IMR-90 (cell line): ENCODE data around the gene FAM110A. TPM values are rescaled to one million over a fixed set of nuclear protein-coding genes. Genes with fewer than 3 reads are reported as not detected.
A peak's percentile ranks its signal among the peaks of the same experiment; 100 is the strongest.

Experiments used
- ATAC-seq: fragments of 200-7000 bp; cut with Tn5 transposase; 2 replicates; pipeline ENCODE4 v1.9.1; 2020; ENCODE audit warnings: low read depth, mild to moderate bottlenecking, moderate library complexity
- BruUV-seq: library from RNA; stranded (reverse); fragments of 400-500 nt; replicated peaks from 2 replicates; lab custom pipeline; 2021; lab: Mats Ljungman, UMichigan
- CTCF ChIA-PET: fragments of 300-600 bp; formaldehyde crosslinking; extraction: SDS; loops from one replicate; lab custom pipeline; 2021; ENCODE audit warnings: antibody characterized with exemption; lab: Yijun Ruan, JAX
- POLR2A ChIA-PET: fragments of 300-600 bp; sonication (Branson Sonifier 250); formaldehyde crosslinking; loops from one replicate; lab custom pipeline; 2022; ENCODE audit warnings: antibody characterized with exemption; ENCODE audit not compliant: unreplicated experiment; lab: Charles Lee
- DNase-seq: peaks from one replicate; pipeline ENCODE4 v3.0.0; 2013
- H2AFZ ChIP-seq: replicated peaks from 2 replicates; pipeline ENCODE3; 2013; ENCODE audit warnings: low read length, mild to moderate bottlenecking; ENCODE audit not compliant: poor library complexity
- H2AK5ac ChIP-seq: 2 replicates; pipeline ENCODE4 v1.6.1; 2013; ENCODE audit warnings: low read depth, low read length, inconsistent platforms
- H2AK9ac ChIP-seq: replicated peaks from 2 replicates; pipeline ENCODE3; 2013; ENCODE audit warnings: mild to moderate bottlenecking, low read depth, low read length, moderate library complexity; ENCODE audit not compliant: poor library complexity
- H2BK120ac ChIP-seq: 2 replicates; pipeline ENCODE4 v1.6.1; 2013; ENCODE audit warnings: low read depth, low read length, inconsistent platforms
- H2BK15ac ChIP-seq: 3 replicates; pipeline ENCODE4 v1.6.1; 2013; ENCODE audit warnings: low read depth, low read length, inconsistent platforms
- H2BK20ac ChIP-seq: 2 replicates; pipeline ENCODE4 v1.6.1; 2013; ENCODE audit warnings: low read depth, mild to moderate bottlenecking, inconsistent platforms, low read length, moderate library complexity
- H2BK5ac ChIP-seq: 2 replicates; pipeline ENCODE4 v1.6.1; 2013; ENCODE audit warnings: mild to moderate bottlenecking, low read depth, low read length, inconsistent platforms; ENCODE audit not compliant: poor library complexity, severe bottlenecking
- H3K14ac ChIP-seq: replicated peaks from 2 replicates; pipeline ENCODE4 v1.6.1; 2013; ENCODE audit warnings: low read depth, low read length, inconsistent platforms
- H3K18ac ChIP-seq: 2 replicates; pipeline ENCODE4 v1.6.1; 2013; ENCODE audit warnings: low read depth, low read length, control low read depth
- H3K23ac ChIP-seq: 2 replicates; pipeline ENCODE4 v1.6.1; 2013; ENCODE audit warnings: low read depth, low read length, inconsistent platforms
- H3K27ac ChIP-seq: 2 replicates; pipeline ENCODE4 v1.5.1; 2013; ENCODE audit warnings: mild to moderate bottlenecking, control low read depth, low read length; ENCODE audit not compliant: insufficient read depth
- H3K27me3 ChIP-seq: 2 replicates; pipeline ENCODE4 v1.6.1; 2013; ENCODE audit warnings: low read length; ENCODE audit not compliant: control insufficient read depth, insufficient read depth
- H3K36me3 ChIP-seq: 2 replicates; pipeline ENCODE4 v1.6.1; 2013; ENCODE audit warnings: low read length, mixed read lengths; ENCODE audit not compliant: control insufficient read depth, insufficient read depth
- H3K4ac ChIP-seq: 2 replicates; pipeline ENCODE4 v1.6.1; 2013; ENCODE audit warnings: low read depth, low read length, inconsistent platforms
- H3K4me1 ChIP-seq: 2 replicates; pipeline ENCODE4 v1.6.1; 2013; ENCODE audit warnings: low read length, mixed read lengths; ENCODE audit not compliant: control insufficient read depth, insufficient read depth
- H3K4me2 ChIP-seq: 2 replicates; pipeline ENCODE4 v1.6.1; 2013; ENCODE audit warnings: low read depth, mild to moderate bottlenecking, control low read depth, low read length, moderate library complexity
- H3K4me3 ChIP-seq: 2 replicates; pipeline ENCODE4 v1.5.1; 2013; ENCODE audit warnings: low read depth, mild to moderate bottlenecking, control low read depth, low read length, moderate library complexity; ENCODE audit not compliant: insufficient read depth
- H3K56ac ChIP-seq: 2 replicates; pipeline ENCODE4 v1.6.1; 2013; ENCODE audit warnings: low read length, inconsistent platforms; ENCODE audit not compliant: insufficient read depth; ENCODE audit errors: extremely low read depth
- H3K79me1 ChIP-seq, 2 experiments: 2 replicates each; pipeline ENCODE4 v1.6.1; 2013; ENCODE audit warnings: low read length in 2 of 2, inconsistent platforms in 1 of 2, low read depth in 1 of 2
- H3K9ac ChIP-seq: 2 replicates; pipeline ENCODE4 v1.6.1; 2013; ENCODE audit warnings: low read depth, low read length, control low read depth
- H3K9me1 ChIP-seq: 2 replicates; pipeline ENCODE4 v1.6.1; 2013; ENCODE audit warnings: low read length, inconsistent platforms; ENCODE audit not compliant: insufficient read depth
- H3K9me3 ChIP-seq: 2 replicates; pipeline ENCODE4 v1.6.1; 2013; ENCODE audit warnings: low read length; ENCODE audit not compliant: control insufficient read depth, insufficient read depth
- H4K20me1 ChIP-seq: 2 replicates; pipeline ENCODE4 v1.6.1; 2013; ENCODE audit warnings: low read length, inconsistent platforms; ENCODE audit not compliant: insufficient read depth
- H4K5ac ChIP-seq: 2 replicates; pipeline ENCODE4 v1.6.1; 2013; ENCODE audit warnings: mild to moderate bottlenecking, low read depth, low read length, control low read depth
- H4K8ac ChIP-seq, 2 experiments: 2 replicates each; pipeline ENCODE4 v1.6.1; 2013; ENCODE audit warnings: low read depth in 2 of 2, low read length in 2 of 2, control low read depth in 1 of 2, inconsistent platforms in 1 of 2
- H4K91ac ChIP-seq: 2 replicates; pipeline ENCODE4 v1.6.1; 2013; ENCODE audit warnings: low read depth, low read length, inconsistent platforms; ENCODE audit not compliant: insufficient read depth
- CHD1 ChIP-seq: IDR thresholded peaks from 2 replicates; pipeline ENCODE4 v1.6.1; 2012; ENCODE audit warnings: low read depth, low read length, improper control_type of control experiment
- MXI1 ChIP-seq: IDR thresholded peaks from 2 replicates; pipeline ENCODE4 v1.6.1; 2012; ENCODE audit warnings: low read depth, mild to moderate bottlenecking, low read length, moderate library complexity, borderline replicate concordance
- RAD21 ChIP-seq: IDR thresholded peaks from 2 replicates; pipeline ENCODE4 v1.6.1; 2012; ENCODE audit warnings: low read length, improper control_type of control experiment
- RFX5 ChIP-seq: IDR thresholded peaks from 2 replicates; pipeline ENCODE4 v1.8.0; 2012; ENCODE audit warnings: low read depth, mild to moderate bottlenecking, low read length, moderate library complexity
- WGBS, 2 experiments: methylation state at CpG; one replicate each; pipeline versions ENCODE4 v1.1.5 to v1.1.7; 2013; ENCODE audit warnings: missing lambda C conversion rate in 2 of 2; ENCODE audit not compliant: insufficient read length in 1 of 2; ENCODE audit errors: extremely low coverage in 2 of 2; 5-methylcytosine and 5-hydroxymethylcytosine counted together
- dilution Hi-C: fragments of 300-500 bp; cut with HindIII; formaldehyde crosslinking; loops from one replicate; pipeline ENCODE4 v1.14.3; 2018; ENCODE audit warnings: low sequenced_read_pairs; ENCODE audit not compliant: unreplicated experiment
- in situ Hi-C: fragments of 300-500 bp; cut with MboI; formaldehyde crosslinking; loops from 3 replicates; pipeline ENCODE4 v1.14.3; 2019; ENCODE audit warnings: low sequenced_read_pairs, inconsistent platforms, mixed read lengths
- intact Hi-C: fragments of 100-400 bp; cut with micrococcal nuclease; formaldehyde crosslinking; loops from 2 replicates; pipeline ENCODE4 v1.10.0; 2022
- polyA plus RNA-seq, 3 experiments: library from polyadenylated mRNA; depleted of rRNA; stranded (reverse); fragments of >200 nt; gene quantifications; 2 replicates each; pipeline ENCODE4 v1.2.3, GENCODE V29; 2012; ENCODE audit warnings: low replicate concordance in 1 of 3
- total RNA-seq: library from RNA; depleted of rRNA; stranded (reverse); fragments of >200 nt; gene quantifications from 2 replicates; pipeline ENCODE4 v1.2.3, GENCODE V29; 2012
- TF ChIP-seq, protein P1 (sequence below): fragments of 150-350 bp; IDR thresholded peaks from 2 replicates; pipeline ENCODE4 v1.6.1; 2017; ENCODE audit warnings: mild to moderate bottlenecking, antibody characterized with exemption, low read length, low read depth

FAM110A gene
- total and polyA plus RNA-seq, 2 of the 4 experiments (the other 2 are of a cell fraction) = 0.36 to 3.6 TPM

DNA sequence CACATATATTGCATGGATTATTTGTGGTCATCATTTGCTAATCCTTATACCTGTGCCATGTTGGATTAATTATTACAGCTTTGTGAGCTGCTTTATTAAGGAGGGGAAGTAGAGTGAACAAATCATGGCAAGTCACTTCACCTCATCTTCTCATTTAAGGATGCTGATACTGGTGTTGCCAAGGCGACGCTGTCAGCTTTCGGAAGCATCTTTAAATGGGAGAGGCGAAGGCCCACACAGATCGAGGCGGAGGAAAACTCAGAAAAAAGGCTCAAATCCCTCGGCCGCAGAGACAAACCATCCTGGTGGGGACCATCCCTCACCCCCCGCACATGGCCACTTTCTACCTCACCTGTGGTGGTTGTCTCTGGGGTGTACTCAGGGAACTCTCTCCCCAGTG, 34.8 kb downstream of the FAM110A start:
- Histone ChIP-seq H2BK20ac (no peak overlapping the region), H3K4ac (no peak overlapping the region), H4K91ac (no peak overlapping the region), H3K4me1 (no peaks in the 10 kb centered on the region), H4K20me1 (no peaks in the 10 kb centered on the region), H3K27me3 (peaks cover 12% of the 10 kb centered on the region), H2BK15ac (no peak overlapping the region), H2AK9ac (peak overlapping the region; percentile 55), H3K14ac (no peak overlapping the region), H3K4me3 (no peak overlapping the region), H4K5ac (no peak overlapping the region), H2AFZ (no peak overlapping the region), H2AK5ac (no peak overlapping the region), H3K56ac (no peak overlapping the region), H3K36me3 (no peaks in the 10 kb centered on the region), H2BK5ac (no peak overlapping the region), H3K79me1 (no peaks in the 10 kb centered on the region), H3K4me2 (no peak overlapping the region), H3K9me3 (no peaks in the 10 kb centered on the region), H2BK120ac (no peak overlapping the region), H3K9ac (no peak overlapping the region), H3K27ac (no peak overlapping the region), H4K8ac (no peak overlapping the region), H3K23ac (no peak overlapping the region), H3K9me1 (no peaks in the 10 kb centered on the region), H3K18ac (no peak overlapping the region)
- dilution Hi-C loops (no loop called here), intact Hi-C loops (no loop called here), in situ Hi-C loops (no loop called here)
- no TSS peak for BruUV-seq
- ATAC-seq = no peak
- TF ChIP-seq RFX5 = no peak
- TF ChIP-seq, protein P1, sequence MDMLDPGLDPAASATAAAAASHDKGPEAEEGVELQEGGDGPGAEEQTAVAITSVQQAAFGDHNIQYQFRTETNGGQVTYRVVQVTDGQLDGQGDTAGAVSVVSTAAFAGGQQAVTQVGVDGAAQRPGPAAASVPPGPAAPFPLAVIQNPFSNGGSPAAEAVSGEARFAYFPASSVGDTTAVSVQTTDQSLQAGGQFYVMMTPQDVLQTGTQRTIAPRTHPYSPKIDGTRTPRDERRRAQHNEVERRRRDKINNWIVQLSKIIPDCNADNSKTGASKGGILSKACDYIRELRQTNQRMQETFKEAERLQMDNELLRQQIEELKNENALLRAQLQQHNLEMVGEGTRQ = no peak
- TF ChIP-seq MXI1 = no peak
- no peak for TF ChIP-seq CHD1
- no peak for TF ChIP-seq RAD21
- ChIA-PET POLR2A (no interaction called here), CTCF (no interaction called here)
- DNase-seq = no peak
- no CpG with 5 or more reads among the region's 9 CpGs for WGBS, 2 experiments
